PC-3 (cell line): ENCODE results near the gene PKD1L1. TPM values are rescaled to one million over a fixed set of nuclear protein-coding genes. Genes with fewer than 3 reads are reported as not detected.
A peak's percentile ranks its signal among the peaks of the same experiment; 100 is the strongest.

ENCODE experiments used
- ATAC-seq: fragments of 200-7000 bp; cut with Tn5 transposase; 2 replicates; pipeline ENCODE4 v1.9.1; 2020; ENCODE audit warnings: mild to moderate bottlenecking, moderate library complexity
- BruUV-seq: library from RNA; stranded (reverse); fragments of 400-500 nt; replicated peaks from 2 replicates; lab custom pipeline; 2021; lab: Mats Ljungman, UMichigan
- CTCF ChIA-PET: fragments of 300-600 bp; sonication (Branson Sonifier 250); formaldehyde crosslinking; loops from one replicate; lab custom pipeline; 2022; ENCODE audit warnings: antibody characterized with exemption; lab: Charles Lee
- POLR2A ChIA-PET: fragments of 300-600 bp; sonication (Branson Sonifier 250); formaldehyde crosslinking; loops from one replicate; lab custom pipeline; 2022; ENCODE audit warnings: antibody characterized with exemption; ENCODE audit not compliant: unreplicated experiment; lab: Charles Lee
- DNase-seq: peaks from one replicate; pipeline ENCODE4 v3.0.0-alpha.2; 2015
- H2AFZ ChIP-seq: fragments of 300-600 bp; sonication (generic); 2 replicates; pipeline ENCODE4 v1.6.0; 2016; ENCODE audit warnings: antibody characterized with exemption, low read length
- H3F3A ChIP-seq: fragments of 300-600 bp; sonication (generic); one replicate; pipeline ENCODE4 v1.6.0; 2017; ENCODE audit warnings: antibody characterized with exemption, low read length, control low read depth, mild to moderate bottlenecking; ENCODE audit not compliant: unreplicated experiment
- H3K27ac ChIP-seq: fragments of 300-600 bp; sonication (generic); 2 replicates; pipeline ENCODE4 v1.5.1; 2016; ENCODE audit warnings: mild to moderate bottlenecking, low read length
- H3K27me3 ChIP-seq: fragments of 300-600 bp; sonication (generic); 2 replicates; pipeline ENCODE4 v1.6.1; 2016; ENCODE audit warnings: low read length, mixed read lengths
- H3K36me3 ChIP-seq: fragments of 300-600 bp; sonication (generic); 2 replicates; pipeline ENCODE4 v1.6.1; 2016; ENCODE audit warnings: low read depth, mixed run types, low read length, mixed read lengths
- H3K4me1 ChIP-seq: fragments of 300-600 bp; sonication (generic); 2 replicates; pipeline ENCODE4 v1.5.1; 2016; ENCODE audit warnings: low read length; ENCODE audit not compliant: insufficient read depth
- H3K4me2 ChIP-seq: fragments of 300-600 bp; sonication (generic); 2 replicates; pipeline ENCODE4 v1.6.0; 2016; ENCODE audit warnings: low read length
- H3K4me3 ChIP-seq: fragments of 300-600 bp; sonication (generic); 2 replicates; pipeline ENCODE4 v1.5.1; 2016; ENCODE audit warnings: mild to moderate bottlenecking, low read length, mixed read lengths
- H3K79me2 ChIP-seq: fragments of 300-600 bp; sonication (generic); 2 replicates; pipeline ENCODE4 v1.6.1; 2017; ENCODE audit warnings: low read length, mixed read lengths
- H3K9ac ChIP-seq: fragments of 300-600 bp; sonication (generic); 2 replicates; pipeline ENCODE4 v1.6.0; 2016; ENCODE audit warnings: mild to moderate bottlenecking, low read length
- H3K9me2 ChIP-seq: fragments of 300-600 bp; sonication (generic); replicated peaks from 2 replicates; pipeline ENCODE4 v1.6.1; 2016; ENCODE audit warnings: mixed run types, low read length, mixed read lengths
- H3K9me3 ChIP-seq: fragments of 300-600 bp; sonication (generic); 2 replicates; pipeline ENCODE4 v1.6.1; 2016; ENCODE audit warnings: low read length, mixed read lengths
- H4K20me1 ChIP-seq: fragments of 300-600 bp; sonication (generic); 2 replicates; pipeline ENCODE4 v1.6.1; 2016; ENCODE audit warnings: low read length, mixed read lengths
- CTCF ChIP-seq: fragments of 300-600 bp; sonication (generic); conservative IDR thresholded peaks from 2 replicates; pipeline ENCODE4 v1.5.1; 2017; ENCODE audit warnings: antibody characterized with exemption, low read depth, mild to moderate bottlenecking, low read length
- EZH2 ChIP-seq: fragments of 300-600 bp; sonication (generic); IDR thresholded peaks from one replicate; pipeline ENCODE4 v1.6.1; 2017; ENCODE audit warnings: antibody characterized with exemption, mild to moderate bottlenecking, low read length; ENCODE audit not compliant: unreplicated experiment
- EZH2phosphoT487 ChIP-seq: fragments of 300-600 bp; sonication (generic); IDR thresholded peaks from 2 replicates; pipeline ENCODE4 v1.6.1; 2018; ENCODE audit warnings: mild to moderate bottlenecking, antibody characterized with exemption, low read length, borderline replicate concordance
- intact Hi-C: fragments of 100-400 bp; cut with micrococcal nuclease; formaldehyde crosslinking; loops from 2 replicates; pipeline ENCODE4 v1.9.0; 2023
- total RNA-seq: library from RNA; depleted of rRNA; stranded (reverse); fragments of >200 nt; gene quantifications from 2 replicates; pipeline ENCODE4 v1.2.3, GENCODE V29; 2014

Gene PKD1L1
- total RNA-seq, 1 experiment from 2014 or later, result 0.04 TPM

DNA sequence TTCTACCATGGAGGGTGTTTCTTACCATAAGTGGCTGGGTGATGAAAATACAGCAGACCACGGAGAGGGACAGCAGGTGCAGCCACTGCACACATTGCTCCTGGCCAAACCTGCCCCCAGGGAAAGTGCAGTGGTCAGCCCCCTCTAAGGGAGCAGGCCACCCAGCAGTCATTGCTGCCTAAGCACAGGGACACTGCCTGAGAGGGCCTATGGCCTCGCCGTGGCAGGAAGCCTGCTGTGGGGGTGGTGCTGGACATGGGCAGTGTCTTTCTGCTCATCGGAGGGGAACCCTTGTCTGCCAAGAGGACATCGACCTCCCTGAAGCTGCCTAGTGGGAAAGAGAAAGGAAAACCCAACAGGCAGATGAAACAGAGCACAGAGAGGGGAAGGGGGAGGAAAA lies 118.3 kb downstream of the PKD1L1 start:
- Histone ChIP-seq H3K9me3 (no peaks in the 10 kb centered on the region), H3K27me3 (no peaks in the 10 kb centered on the region), H3K27ac (no peak overlapping the region), H4K20me1 (no peaks in the 10 kb centered on the region), H3K9me2 (no peaks in the 10 kb centered on the region), H2AFZ (no peak overlapping the region), H3K9ac (no peak overlapping the region), H3K4me1 (no peaks in the 10 kb centered on the region), H3K79me2 (no peaks in the 10 kb centered on the region), H3K4me2 (no peak overlapping the region), H3K36me3 (no peaks in the 10 kb centered on the region), H3K4me3 (no peak overlapping the region), H3F3A (no peaks in the 10 kb centered on the region)
- intact Hi-C loops, result no loop called here
- BruUV-seq, result no TSS peak
- DNase-seq, result no peak
- POLR2A ChIA-PET, result no interaction called here
- CTCF ChIA-PET, result no interaction called here
- no peak for TF ChIP-seq EZH2
- TF ChIP-seq EZH2phosphoT487, result no peak
- TF ChIP-seq CTCF, result no peak
- no peak for ATAC-seq

GRCh38 chr7:47827871-47828270 lies 120.4 kb downstream of the PKD1L1 start:
- no peaks in the 10 kb centered on the region for H3K9me3 ChIP-seq
- H3K27ac ChIP-seq, result no peak overlapping the region
- no peak overlapping the region for H3K4me3 ChIP-seq
- no peak overlapping the region for H3K4me2 ChIP-seq
- POLR2A ChIA-PET, result no interaction called here
- intact Hi-C loops, result no loop called here
- no peaks in the 10 kb centered on the region for H3K4me1 ChIP-seq
- H3K9ac ChIP-seq, result no peak overlapping the region
- BruUV-seq, result no TSS peak
- DNase-seq (no peak), ATAC-seq (no peak)
- TF ChIP-seq EZH2, result no peak
- H3K36me3 ChIP-seq, result no peaks in the 10 kb centered on the region
- no peaks in the 10 kb centered on the region for H4K20me1 ChIP-seq
- no peaks in the 10 kb centered on the region for H3K79me2 ChIP-seq
- H2AFZ ChIP-seq, result no peak overlapping the region
- H3F3A ChIP-seq, result no peaks in the 10 kb centered on the region
- H3K27me3 ChIP-seq, result no peaks in the 10 kb centered on the region
- H3K9me2 ChIP-seq, result no peaks in the 10 kb centered on the region
- CTCF ChIA-PET, result no interaction called here

DNA sequence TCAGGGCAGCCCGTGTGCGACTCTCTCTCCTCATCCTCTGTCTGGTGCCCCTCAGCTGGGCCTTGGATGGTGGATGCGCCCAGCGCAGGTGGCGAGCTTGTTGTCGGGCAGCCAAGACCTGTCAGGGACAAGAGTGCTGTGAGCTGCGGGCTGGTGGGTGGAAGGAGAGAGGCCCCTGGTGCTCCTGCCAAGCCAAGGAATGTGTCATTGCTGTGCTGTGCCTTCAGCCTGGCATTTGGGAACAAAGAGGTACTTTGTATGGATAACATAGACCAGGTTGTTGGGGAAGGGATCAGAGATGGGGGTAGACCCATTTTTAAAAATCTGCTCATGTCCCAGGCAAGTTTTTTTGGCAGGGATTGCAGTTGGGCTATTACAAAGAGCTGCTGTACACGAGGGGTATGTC lies 120.9 kb downstream of the PKD1L1 start:
- H3F3A ChIP-seq, result no peaks in the 10 kb centered on the region
- H3K4me2 ChIP-seq, result no peak overlapping the region
- no peaks in the 10 kb centered on the region for H3K9me3 ChIP-seq
- H3K36me3 ChIP-seq, result no peaks in the 10 kb centered on the region
- intact Hi-C loops, result no loop called here
- H3K79me2 ChIP-seq, result no peaks in the 10 kb centered on the region
- H3K9me2 ChIP-seq, result no peaks in the 10 kb centered on the region
- no peak overlapping the region for H3K4me3 ChIP-seq
- ATAC-seq (peak; percentile 53), DNase-seq (peak; percentile 41)
- no peaks in the 10 kb centered on the region for H4K20me1 ChIP-seq
- H2AFZ ChIP-seq, result no peak overlapping the region
- H3K27me3 ChIP-seq, result no peaks in the 10 kb centered on the region
- BruUV-seq, result no TSS peak
- POLR2A ChIA-PET, result no interaction called here
- no peak overlapping the region for H3K27ac ChIP-seq
- CTCF ChIA-PET, result no interaction called here
- TF ChIP-seq EZH2 (no peak), CTCF (no peak), EZH2phosphoT487 (no peak)
- H3K4me1 ChIP-seq, result no peaks in the 10 kb centered on the region
- no peak overlapping the region for H3K9ac ChIP-seq
